Skin epidermis (tissue), 12 donors: Measurements from ENCODE around the gene AUNIP.

Source experiments
- H3K27ac ChIP-seq, 21 experiments: fragments of 200-600 bp; sonication (generic) in 11 of 21; one replicate each; pipeline ENCODE4 v1.5.0; 2020; ENCODE audit warnings: mild to moderate bottlenecking in 3 of 21, inconsistent platforms in 2 of 21, moderate library complexity in 2 of 21
- H3K4me3 ChIP-seq, 7 experiments: fragments of 200-600 bp; sonication (generic) in 2 of 7; one replicate each; pipeline ENCODE4 v1.5.0; 2020; ENCODE audit warnings: inconsistent platforms in 2 of 7, mild to moderate bottlenecking in 2 of 7, moderate library complexity in 1 of 7

Gene AUNIP, protein sequence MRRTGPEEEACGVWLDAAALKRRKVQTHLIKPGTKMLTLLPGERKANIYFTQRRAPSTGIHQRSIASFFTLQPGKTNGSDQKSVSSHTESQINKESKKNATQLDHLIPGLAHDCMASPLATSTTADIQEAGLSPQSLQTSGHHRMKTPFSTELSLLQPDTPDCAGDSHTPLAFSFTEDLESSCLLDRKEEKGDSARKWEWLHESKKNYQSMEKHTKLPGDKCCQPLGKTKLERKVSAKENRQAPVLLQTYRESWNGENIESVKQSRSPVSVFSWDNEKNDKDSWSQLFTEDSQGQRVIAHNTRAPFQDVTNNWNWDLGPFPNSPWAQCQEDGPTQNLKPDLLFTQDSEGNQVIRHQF

GRCh38 chr1:25858906-25859789 is at the start of gene AUNIP:
AUNIP (minus strand) TSS chr1:25859457; CDS start chr1:25859357, 100 bp downstream.
- H3K4me3 ChIP-seq = peak within 1 kb of the TSS; percentile 35 to 60 (median 46)
- H3K27ac ChIP-seq = peak within 1 kb of the TSS in 20 of 21 experiments; percentile 24 to 83 (median 70)

- no peak overlapping the region for H3K27ac ChIP-seq
- H3K4me3 ChIP-seq = no peak overlapping the region
Measured at GRCh38 chr1:25909040-25909439, 49.8 kb upstream of the AUNIP start.

- Histone ChIP-seq H3K27ac (no peak overlapping the region), H3K4me3 (no peak overlapping the region)
Measured at GRCh38 chr1:25908161-25908560, 48.9 kb upstream of the AUNIP start.

GRCh38 chr1:25907601-25908000 is 48.3 kb upstream of the AUNIP start:
- peak overlapping the region in 1 of 21 experiments; percentile 32 for H3K27ac ChIP-seq
- no peak overlapping the region for H3K4me3 ChIP-seq

DNA sequence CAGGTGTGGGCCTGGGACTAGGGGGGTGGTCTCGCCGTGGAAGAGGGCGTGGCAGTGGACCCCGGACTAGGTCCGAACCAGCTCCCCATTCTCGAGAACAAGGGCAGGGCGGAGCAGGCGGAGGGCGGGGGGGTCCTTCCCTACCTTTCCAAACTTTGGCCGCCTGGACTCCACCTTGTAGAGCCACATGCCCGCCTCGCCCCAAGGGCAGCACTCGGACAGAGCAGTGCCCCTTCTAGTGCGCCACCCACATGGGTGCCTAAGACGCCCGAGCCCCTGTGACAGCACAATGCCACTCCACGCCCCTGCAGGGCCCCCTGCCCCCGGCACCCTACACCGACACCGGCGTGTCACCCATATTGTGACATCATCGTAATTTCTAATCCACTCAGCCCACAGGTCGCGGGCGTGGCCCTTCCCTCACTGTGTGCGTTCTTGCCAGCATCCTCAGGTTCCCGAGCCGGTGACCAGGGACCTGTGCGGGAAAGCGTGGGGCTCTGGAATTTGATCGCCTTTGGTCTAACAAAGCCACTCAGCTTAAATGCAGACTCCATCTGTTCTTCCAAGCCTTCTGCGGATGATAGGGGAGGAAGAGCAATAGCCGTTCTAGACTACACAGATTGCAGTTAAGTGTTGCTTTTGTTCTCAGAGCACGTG is 47.5 kb upstream of the AUNIP start:
- peak overlapping the region in 7 of 21 experiments; percentile 20 to 83 (median 56) for H3K27ac ChIP-seq
- H3K4me3 ChIP-seq = peak overlapping the region; percentile 47 to 83 (median 67)

GRCh38 chr1:25905680-25906643 is 46.7 kb upstream of the AUNIP start, which contains the start of gene STMN1:
STMN1 (minus strand) TSS chr1:25906419; CDS start chr1:25904676, 1,743 bp downstream.
- H3K4me3 ChIP-seq = peak within 1 kb of the TSS; percentile 47 to 83 (median 67)
- peak within 1 kb of the TSS in 19 of 21 experiments; percentile 1 to 83 (median 57) for H3K27ac ChIP-seq

GRCh38 chr1:25904943-25905679 is 45.9 kb upstream of the AUNIP start:
- peak overlapping the region; percentile 47 to 83 (median 67) for H3K4me3 ChIP-seq
- H3K27ac ChIP-seq = peak overlapping the region in 15 of 21 experiments; percentile 16 to 75 (median 53)

- no peak overlapping the region for H3K27ac ChIP-seq
- H3K4me3 ChIP-seq = peak overlapping the region in 2 of 7 experiments; percentile 67 to 69
Measured at GRCh38 chr1:25903986-25904385, 44.7 kb upstream of the AUNIP start.

GRCh38 chr1:25902462-25902861 is 43.2 kb upstream of the AUNIP start:
- Histone ChIP-seq H3K4me3 (no peak overlapping the region), H3K27ac (no peak overlapping the region)

- Histone ChIP-seq H3K27ac (peak overlapping the region in 2 of 21 experiments; percentile 22 to 71), H3K4me3 (no peak overlapping the region)
Measured at GRCh38 chr1:25900219-25900618, 41.0 kb upstream of the AUNIP start.

DNA sequence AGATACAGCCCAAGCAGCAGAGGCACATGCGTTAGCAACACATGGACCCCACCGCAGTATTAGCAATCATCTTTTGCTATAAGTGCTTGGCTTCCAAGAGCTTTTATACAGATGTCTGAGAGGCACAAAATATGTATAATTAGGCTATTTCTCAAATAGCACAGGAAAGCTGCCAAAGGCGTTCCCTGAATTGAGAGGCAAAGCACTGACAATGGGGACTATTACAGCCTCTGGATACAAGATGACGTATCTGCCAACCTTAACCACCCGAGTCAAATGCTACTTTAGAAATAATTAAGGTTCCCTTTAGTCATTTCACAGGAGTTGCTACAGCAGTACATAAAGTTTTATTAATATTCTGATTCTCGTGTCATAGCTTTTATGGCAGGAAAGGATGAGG is 40.5 kb upstream of the AUNIP start:
- Histone ChIP-seq H3K4me3 (no peak overlapping the region), H3K27ac (peak overlapping the region in 1 of 21 experiments; percentile 71)

DNA sequence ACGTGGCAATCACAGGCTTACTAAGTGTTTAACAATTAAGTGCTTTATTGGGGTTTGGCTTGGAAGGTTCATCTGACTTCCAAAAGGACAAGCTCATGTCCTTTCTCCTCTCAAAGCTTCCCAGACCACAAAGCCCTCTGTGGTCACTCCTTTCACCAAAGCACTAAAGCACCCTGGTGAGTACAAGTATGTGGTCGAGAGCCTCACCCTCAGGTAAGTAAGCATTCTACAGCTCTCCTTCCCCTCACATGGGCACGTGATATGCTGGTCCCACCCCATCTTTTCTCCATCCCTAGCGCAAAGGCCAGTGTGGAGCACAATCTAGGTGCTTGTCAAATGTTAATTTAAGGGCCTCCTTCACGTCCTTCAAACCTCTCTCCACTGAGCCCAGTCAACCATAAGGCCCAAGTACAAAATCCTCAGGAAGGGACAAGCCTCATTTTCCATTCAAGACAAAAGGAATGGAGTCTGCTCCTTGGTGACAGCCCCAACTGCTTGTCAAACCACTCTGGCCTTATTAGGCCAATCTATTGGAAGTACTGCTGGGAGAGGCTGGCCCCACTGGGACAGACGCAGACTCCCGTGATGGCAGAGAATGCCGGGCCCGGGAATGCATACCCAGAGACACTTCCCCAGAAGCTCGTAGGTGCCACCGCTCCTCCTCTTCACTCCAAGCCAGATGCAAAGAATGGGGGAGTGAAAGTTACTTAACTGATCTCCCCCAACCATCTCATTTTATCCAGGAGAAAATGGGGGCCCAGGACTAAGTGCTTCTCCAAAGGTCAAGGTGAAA is 39.2 kb upstream of the AUNIP start:
- peak overlapping the region in 1 of 21 experiments; percentile 29 for H3K27ac ChIP-seq
- H3K4me3 ChIP-seq = no peak overlapping the region

GRCh38 chr1:25897754-25898153 is 38.5 kb upstream of the AUNIP start:
- Histone ChIP-seq H3K27ac (no peak overlapping the region), H3K4me3 (no peak overlapping the region)

DNA sequence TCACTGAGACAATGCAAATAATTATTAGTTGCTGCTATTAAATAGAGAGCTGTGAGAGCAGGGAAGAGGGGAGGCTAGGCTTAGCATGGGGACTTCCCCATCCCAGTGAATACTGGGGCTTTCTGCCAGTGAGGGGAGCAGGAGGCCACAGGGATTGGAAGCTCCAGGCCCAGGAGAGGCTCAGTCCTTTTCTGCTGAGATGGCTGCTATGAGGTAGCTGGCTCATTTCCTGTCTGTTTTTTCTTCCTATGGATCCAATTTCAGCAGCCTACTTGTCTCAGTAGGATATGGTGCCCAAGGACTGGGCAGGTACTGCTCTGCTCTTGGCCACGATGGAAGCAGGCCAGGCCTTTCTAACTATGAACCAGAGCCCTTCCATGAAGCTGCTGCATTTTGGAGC is 37.0 kb upstream of the AUNIP start:
- Histone ChIP-seq H3K27ac (peak overlapping the region in 5 of 21 experiments; percentile 4 to 39 (median 11)), H3K4me3 (no peak overlapping the region)

GRCh38 chr1:25895365-25895990 is 36.2 kb upstream of the AUNIP start:
- H3K27ac ChIP-seq = peak overlapping the region in 4 of 21 experiments; percentile 4 to 39 (median 21)
- H3K4me3 ChIP-seq = no peak overlapping the region

- Histone ChIP-seq H3K4me3 (no peak overlapping the region), H3K27ac (peak overlapping the region in 15 of 21 experiments; percentile 33 to 89 (median 75))
Measured at GRCh38 chr1:25893116-25893515, 33.9 kb upstream of the AUNIP start.

DNA sequence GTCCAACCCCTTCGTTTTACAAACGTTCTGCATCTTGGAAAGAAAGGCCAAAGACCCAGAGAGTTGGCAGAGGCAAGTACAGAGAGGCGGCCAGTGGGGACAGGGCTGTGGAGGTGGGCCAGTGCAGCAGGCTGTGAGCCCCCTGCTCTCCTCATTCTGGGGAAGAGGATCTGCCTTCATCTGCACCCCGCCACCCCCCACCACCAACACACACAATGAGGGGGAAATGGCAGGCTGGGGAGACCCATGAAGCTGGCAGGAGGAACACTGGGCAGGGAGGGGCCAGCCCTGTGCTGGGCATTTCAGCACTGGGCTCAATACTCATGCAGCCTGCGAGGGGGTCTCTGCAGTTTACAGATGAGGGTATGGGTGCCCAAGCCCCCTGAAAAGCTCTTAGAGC is 32.3 kb upstream of the AUNIP start:
- Histone ChIP-seq H3K27ac (peak overlapping the region in 15 of 21 experiments; percentile 16 to 89 (median 71)), H3K4me3 (no peak overlapping the region)
